GM18508 (cell line): ENCODE results near the gene SAP30L.

Experiments used
- ATAC-seq: cut with Tn5 transposase; IDR thresholded peaks from one replicate; pipeline ENCODE4 v1.9.1; 2021; ENCODE audit warnings: moderate number of reproducible peaks; ENCODE audit not compliant: insufficient read depth, unreplicated experiment

Gene SAP30L

GRCh38 chr5:154503698-154504039, 57.9 kb downstream of the SAP30L start:
- ATAC-seq, result no peak

DNA sequence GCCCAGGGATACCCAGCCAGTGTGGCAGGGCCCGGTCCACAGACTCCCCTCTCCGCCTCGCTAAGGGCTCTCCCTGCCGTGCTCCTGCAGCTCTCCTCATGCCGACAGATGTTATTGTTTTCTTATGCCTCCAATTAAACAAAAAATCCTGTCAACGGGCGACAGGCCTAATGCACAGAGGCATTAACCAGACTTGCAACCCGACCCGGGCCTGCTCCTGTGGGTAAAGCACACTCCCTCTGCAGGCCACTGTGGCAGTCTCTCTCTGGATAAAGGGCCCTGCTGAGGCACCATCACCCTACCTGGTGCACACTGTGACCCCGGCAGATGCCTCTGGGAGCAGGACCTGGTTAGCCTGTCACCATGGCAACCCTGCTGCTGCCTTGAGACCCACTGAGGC, 59.8 kb downstream of the SAP30L start:
- ATAC-seq, result no peak

- ATAC-seq, result no peak
Observed at GRCh38 chr5:154506049-154506715, 60.4 kb downstream of the SAP30L start.

GRCh38 chr5:154506716-154507080, 60.9 kb downstream of the SAP30L start:
- no peak for ATAC-seq

- ATAC-seq, result no peak
Observed at GRCh38 chr5:154508114-154508513, 62.3 kb downstream of the SAP30L start.

- ATAC-seq, result no peak
Observed at GRCh38 chr5:154509784-154510555, 64.2 kb downstream of the SAP30L start.
